ENCODE measurements around the gene ITGA3. TPM values are rescaled to one million over a fixed set of nuclear protein-coding genes. Genes with fewer than 3 reads are reported as not detected.

ITGA3 gene
- total RNA-seq, 1 donor from 2014 or later = 23.4 TPM

- intact Hi-C loops (cut with micrococcal nuclease) = no loop called here
These were observed 49.9 kb downstream of the ITGA3 start for GRCh38 chr17:50105811-50106210.

GRCh38 chr17:50106393-50107131 is 50.7 kb downstream of the ITGA3 start:
- intact Hi-C loops (cut with micrococcal nuclease) = no loop called here

GRCh38 chr17:50107790-50108414 is 52.0 kb downstream of the ITGA3 start:
- intact Hi-C loops (cut with micrococcal nuclease) = no loop called here

GRCh38 chr17:50108556-50108955 is 52.6 kb downstream of the ITGA3 start:
- intact Hi-C loops (cut with micrococcal nuclease) = no loop called here

GRCh38 chr17:50109207-50109606 is 53.3 kb downstream of the ITGA3 start:
- intact Hi-C loops (cut with micrococcal nuclease) = no loop called here

GRCh38 chr17:50109785-50110184 is 53.9 kb downstream of the ITGA3 start:
- intact Hi-C loops (cut with micrococcal nuclease) = no loop called here

GRCh38 chr17:50110591-50111349 is 54.9 kb downstream of the ITGA3 start:
- intact Hi-C loops (cut with micrococcal nuclease) = no loop called here

GRCh38 chr17:50111673-50112655 is 56.1 kb downstream of the ITGA3 start:
- intact Hi-C loops (cut with micrococcal nuclease) = no loop called here

- intact Hi-C loops (cut with micrococcal nuclease) = no loop called here
These were observed 56.8 kb downstream of the ITGA3 start for GRCh38 chr17:50112694-50113093.

GRCh38 chr17:50113624-50114320 is 57.9 kb downstream of the ITGA3 start:
- intact Hi-C loops (cut with micrococcal nuclease) = no loop called here

- intact Hi-C loops (cut with micrococcal nuclease) = no loop called here
These were observed 58.5 kb downstream of the ITGA3 start for GRCh38 chr17:50114401-50114800.

- intact Hi-C loops (cut with micrococcal nuclease) = loop anchor here (1.0 kb wide), 3 partner anchors 15 to 83 kb away; partner anchors contain the start of gene SAMD14
These were observed 59.0 kb downstream of the ITGA3 start for GRCh38 chr17:50114849-50115357.

GRCh38 chr17:50115756-50116155 is 59.8 kb downstream of the ITGA3 start:
- intact Hi-C loops (cut with micrococcal nuclease) = loop anchor here (1.0 kb wide), 3 partner anchors 15 to 83 kb away; partner anchors contain the start of gene SAMD14

- intact Hi-C loops (cut with micrococcal nuclease) = no loop called here
These were observed 61.5 kb downstream of the ITGA3 start for GRCh38 chr17:50117202-50118051.

- intact Hi-C loops (cut with micrococcal nuclease) = no loop called here
These were observed 62.3 kb downstream of the ITGA3 start for GRCh38 chr17:50118076-50118827.

- intact Hi-C loops (cut with micrococcal nuclease) = no loop called here
These were observed 62.9 kb downstream of the ITGA3 start for GRCh38 chr17:50118828-50119218.

- intact Hi-C loops (cut with micrococcal nuclease) = no loop called here
These were observed 64.8 kb downstream of the ITGA3 start for GRCh38 chr17:50120475-50121253.

GRCh38 chr17:50122945-50123344 is 67.0 kb downstream of the ITGA3 start:
- intact Hi-C loops (cut with micrococcal nuclease) = no loop called here

Measured in T-helper 1 cell treated with Interleukin-12 subunit alpha and Interleukin-12 subunit beta and Interleukin-4 antibody, amounts not matched to agents 30 ng/mL and 1 ng/mL, for 36 hours (primary cell).